A549 treated with RU486 at 1 μM for 4 hours (cell line): ENCODE results near the gene GLYAT. TPM values are rescaled to one million over a fixed set of nuclear protein-coding genes. Genes with fewer than 3 reads are reported as not detected.

ENCODE experiments used
- total RNA-seq: library from RNA; stranded (reverse); fragments of 200-300 nt; extraction: Qiagen RNA extraction; gene quantifications from 5 replicates; pipeline ENCODE4 v1.2.3, GENCODE V29; 2022; ENCODE audit warnings: low read depth

The GLYAT gene, protein sequence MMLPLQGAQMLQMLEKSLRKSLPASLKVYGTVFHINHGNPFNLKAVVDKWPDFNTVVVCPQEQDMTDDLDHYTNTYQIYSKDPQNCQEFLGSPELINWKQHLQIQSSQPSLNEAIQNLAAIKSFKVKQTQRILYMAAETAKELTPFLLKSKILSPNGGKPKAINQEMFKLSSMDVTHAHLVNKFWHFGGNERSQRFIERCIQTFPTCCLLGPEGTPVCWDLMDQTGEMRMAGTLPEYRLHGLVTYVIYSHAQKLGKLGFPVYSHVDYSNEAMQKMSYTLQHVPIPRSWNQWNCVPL
- not detected in 5 replicates for total RNA-seq

DNA sequence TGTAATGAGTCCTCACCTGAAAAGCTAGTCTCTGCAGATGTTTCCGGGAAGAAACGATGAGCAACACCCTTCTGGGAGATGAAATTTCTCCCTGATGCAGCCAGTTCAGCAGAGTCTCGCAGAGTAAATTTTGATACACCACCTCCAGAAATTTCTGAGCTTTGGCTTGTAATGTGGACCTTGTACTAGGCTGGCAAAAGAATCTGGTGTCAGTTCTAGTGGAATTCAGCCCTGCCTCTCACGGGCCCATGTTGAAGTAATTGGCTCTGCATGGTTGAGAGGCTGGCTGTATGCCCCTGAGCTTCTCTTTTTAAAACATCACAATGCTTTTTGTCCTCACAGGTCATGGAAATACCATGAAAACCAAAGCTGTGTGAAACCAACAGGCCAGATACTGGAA, at the start of gene GLYAT:
GLYAT (minus strand) TSS at position 125 of the 400 bp plus-strand sequence. CDS start 7,447 bp downstream, outside the sequence.

Other genes starting within 250 kb of the GLYAT start
- gene OR5B21, start 223.8 kb downstream of the GLYAT start, total RNA-seq: not detected in 5 replicates
- 2.0 to 3.5 TPM (median 2.5 TPM) in 5 replicates for gene LPXN, start 156.1 kb downstream of the GLYAT start, total RNA-seq
- gene ZFP91, start 152.9 kb downstream of the GLYAT start, total RNA-seq: 25.1 to 50.3 TPM (median 44.3 TPM) in 5 replicates
- 1.1 to 1.7 TPM (median 1.4 TPM) in 5 replicates for gene CNTF, start 109.3 kb downstream of the GLYAT start, total RNA-seq
- gene GLYATL2, start 112.8 kb upstream of the GLYAT start, total RNA-seq: not detected in 5 replicates
- not detected in 5 replicates for gene GLYATL1, start 207.5 kb upstream of the GLYAT start, total RNA-seq